ENCODE data around the gene FOSL2.

FOSL2 gene

DNA sequence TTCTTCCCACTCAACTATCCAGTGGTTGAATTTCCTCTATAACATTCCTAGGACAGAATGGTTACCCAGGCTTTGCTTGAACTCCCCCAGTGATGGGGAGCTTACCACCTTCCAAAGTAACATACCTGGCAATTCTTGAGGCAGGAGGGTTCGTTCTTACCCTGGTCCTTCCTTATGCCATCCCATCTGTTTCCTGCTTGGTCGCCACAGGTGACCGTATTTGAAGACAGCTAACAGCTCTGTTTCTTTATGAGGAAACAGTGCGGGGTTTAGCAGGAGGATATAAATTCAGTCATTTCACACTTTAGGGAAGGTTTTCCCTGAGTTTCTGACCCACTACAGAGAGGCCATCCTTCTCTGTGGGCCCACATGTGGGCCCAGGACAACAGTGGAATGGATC is 42.6 kb downstream of the FOSL2 start:
- DNase-seq, result no peak

DNA sequence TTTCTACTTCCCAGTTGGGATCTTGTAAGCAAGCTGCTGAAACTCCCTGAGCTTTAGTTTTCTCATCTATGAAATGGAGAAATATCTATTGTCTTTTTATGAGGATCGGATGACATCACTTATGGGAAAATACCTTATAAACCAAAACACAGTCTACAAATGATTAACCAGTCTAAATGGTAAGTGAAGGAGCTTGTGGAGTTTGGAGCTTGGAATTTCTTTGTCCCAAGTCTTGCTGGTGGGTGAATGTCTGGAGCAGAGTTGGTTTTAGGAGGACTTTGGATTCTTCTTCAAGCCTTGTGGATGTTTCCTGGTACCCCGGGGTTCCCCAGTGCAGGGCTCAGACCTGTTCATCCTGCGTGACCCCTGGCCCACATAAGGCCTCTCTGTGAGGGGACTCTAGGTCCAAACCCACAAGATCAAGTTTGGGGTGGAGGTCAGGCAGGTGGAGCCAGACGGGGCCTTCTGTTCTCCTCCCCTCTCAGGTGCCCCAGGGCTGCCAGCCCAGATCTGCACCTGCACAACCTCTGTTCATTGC is 43.2 kb downstream of the FOSL2 start:
- DNase-seq, result no peak

DNA sequence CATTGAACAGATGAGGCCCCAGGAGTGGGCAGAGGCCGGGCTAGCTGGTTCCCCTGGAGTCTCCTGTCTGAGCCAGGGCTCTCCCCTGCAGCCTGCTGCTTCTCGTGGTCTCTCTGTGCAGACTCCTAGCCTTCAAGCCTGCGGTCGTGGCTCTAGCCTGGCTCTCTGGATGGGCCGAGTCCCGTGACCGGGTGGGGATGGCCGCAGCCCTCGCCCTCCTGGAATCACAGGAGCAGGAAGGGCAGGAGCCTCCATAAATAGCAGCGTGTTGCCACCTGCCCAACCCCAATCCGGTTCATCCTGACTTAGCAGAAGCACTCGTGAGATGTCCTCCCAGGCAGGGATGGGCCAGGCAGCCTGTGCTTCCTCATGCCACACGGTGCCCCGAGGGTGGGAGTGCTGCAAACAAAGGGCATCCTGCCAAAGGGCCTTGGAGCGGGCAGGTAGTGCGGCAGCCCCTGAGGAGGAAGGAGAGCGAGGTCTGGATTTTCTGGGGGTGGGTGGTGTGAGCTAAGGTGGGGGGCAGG is 43.9 kb downstream of the FOSL2 start:
- no peak for DNase-seq

DNA sequence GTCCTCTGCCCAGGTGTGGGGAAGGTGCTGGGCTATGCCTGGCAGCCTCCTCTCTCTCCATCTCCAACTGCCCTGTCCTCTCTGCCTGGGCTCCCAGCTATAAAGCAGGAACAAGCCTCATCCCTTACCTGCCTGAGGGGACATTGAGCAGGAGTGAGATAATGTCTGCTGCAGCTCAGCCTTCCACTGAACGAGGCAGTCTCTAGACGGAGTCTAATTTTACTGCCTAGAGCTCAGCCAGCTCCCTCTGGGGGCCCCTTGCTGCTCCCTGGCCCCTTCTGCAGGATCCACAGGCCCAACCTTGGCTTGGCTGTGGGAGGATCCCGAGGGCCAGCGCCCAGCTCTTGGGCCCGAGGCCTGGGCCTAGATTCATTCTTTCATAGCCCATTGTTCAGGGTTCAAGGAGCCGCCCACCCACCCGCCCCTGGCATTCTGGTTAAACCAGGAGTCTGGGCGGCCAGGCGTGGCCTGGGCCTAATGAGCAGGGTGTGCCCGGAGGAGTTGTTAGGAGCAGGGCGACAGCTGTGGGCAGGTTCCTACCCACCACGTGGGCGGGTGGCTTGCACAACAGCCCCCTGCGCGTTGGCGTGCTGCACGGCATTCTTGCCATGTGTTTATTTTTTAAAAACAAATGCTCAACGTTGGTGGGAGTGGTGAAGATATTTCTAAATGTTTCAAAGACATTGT is 44.6 kb downstream of the FOSL2 start:
- DNase-seq, result no peak

DNA sequence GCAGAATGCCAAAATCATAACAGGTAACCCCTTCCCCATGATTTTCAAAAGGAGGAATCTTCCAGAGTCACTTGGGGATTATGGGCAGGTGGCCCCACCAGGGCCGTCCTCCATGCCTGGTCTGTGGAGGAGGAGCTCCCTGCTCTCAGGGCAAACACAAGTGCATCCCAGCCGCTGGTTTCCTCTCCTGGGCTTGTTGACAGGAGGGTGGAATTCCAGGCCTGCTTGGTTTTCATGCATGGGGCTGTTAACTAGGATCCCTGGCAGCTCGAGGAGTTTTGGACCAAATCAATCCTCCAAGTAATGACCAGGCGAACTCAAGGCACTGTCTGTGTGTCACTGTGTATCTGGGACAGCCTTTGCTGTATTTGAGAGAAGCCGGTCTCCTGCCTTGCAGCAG is 45.3 kb downstream of the FOSL2 start:
- DNase-seq, result no peak

DNA sequence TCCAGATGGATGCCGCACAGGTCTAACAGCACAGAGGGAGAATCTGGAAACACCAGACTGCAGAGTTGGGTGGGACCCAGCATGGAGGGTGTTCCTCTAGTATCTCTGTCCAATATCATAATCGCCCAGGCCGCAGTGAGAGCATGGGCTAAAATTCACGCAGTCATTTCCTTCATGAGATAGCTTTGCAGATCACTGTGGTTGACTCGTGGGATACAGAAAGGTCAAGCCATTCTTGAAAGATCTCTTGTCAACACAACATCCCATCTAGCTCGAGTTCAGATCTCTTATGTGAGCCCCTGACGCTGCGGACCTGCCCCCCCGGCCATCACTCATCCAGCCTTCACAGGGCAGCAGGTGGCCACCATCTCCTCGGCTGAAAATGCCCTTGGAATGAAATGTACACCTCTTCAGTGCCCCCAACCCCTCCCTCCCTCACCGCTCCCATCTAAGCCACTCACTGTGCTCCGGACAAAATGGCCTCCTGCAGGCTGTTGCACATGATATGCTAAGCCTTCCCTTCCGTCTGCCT is 45.9 kb downstream of the FOSL2 start:
- no peak for DNase-seq

DNA sequence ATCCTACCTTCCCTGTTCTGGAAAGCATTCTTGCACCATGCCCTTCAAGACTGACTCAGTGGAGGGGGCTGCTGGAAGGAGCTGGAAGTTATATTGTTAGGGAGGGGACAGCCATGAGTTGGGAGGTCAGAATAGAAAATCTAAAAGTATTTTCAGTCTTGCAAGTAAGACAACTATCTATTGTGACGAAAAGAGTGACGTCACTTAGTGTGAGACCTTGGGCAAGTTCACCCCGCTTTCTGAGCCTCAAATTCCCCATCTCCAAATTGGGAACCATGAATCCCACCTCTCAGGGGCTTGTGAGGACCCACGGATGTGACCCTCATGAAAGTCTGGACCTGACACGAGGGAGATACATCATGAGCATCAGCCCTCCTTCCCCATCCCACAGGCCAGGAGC is 46.5 kb downstream of the FOSL2 start:
- no peak for DNase-seq

DNA sequence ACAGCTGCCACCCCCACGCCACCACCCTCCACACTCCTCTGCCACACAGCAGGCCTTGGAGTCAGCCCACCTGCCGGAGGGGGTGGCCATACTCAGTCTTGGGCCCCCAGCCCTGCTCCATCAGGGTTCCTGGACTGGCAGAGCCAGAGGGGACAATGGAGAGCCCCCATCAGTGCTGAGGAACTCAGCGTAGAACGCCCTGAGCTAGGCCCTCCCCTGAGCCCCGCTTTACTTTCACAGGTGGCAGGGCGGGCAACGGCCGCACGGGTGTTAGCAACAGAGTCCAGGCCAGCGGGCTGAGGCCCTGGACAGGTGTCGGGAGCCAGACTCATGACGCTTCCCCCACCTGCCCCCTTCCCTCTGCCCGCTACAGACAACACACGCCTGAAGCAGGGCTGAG is 47.1 kb downstream of the FOSL2 start:
- DNase-seq, result no peak

DNA sequence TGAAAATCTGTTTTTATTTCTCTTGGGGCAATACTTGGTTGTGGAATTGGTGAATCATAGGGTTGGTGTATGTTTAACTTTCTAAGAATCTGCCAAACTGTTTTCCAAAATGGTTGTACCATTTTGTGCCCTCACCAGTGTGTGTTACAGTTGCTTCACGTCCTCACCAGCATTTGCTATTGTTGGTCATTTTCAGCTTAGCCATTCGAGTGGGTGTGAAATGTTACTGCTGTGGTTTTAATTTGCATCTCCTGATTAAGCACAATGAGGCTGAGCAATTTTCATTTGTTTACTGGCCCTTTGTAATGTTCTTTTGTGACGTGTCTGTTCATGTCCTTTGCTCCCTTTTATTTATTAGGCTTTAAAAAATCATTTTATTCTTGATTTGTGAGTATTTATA is 49.7 kb downstream of the FOSL2 start:
- DNase-seq, result no peak

DNA sequence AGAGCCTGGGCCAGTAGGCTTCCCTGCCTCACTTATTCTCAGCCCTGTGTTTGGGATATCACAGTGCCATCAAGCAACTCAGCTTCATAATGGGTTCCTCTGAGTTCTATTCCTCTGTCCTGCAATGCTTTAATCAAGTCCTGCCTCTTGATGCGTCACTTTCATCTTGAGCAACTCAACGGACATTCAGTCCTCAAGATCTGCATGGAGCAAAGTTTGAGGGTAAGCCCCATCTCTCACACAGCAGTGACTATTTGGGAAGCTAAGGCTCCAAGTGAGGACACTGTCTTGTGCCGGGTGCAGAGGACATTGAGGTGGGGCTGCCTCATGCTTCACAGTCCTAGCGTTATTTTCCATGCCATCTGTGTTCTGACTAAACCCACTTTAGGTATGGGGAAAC is 52.3 kb downstream of the FOSL2 start:
- DNase-seq, result no peak

DNA sequence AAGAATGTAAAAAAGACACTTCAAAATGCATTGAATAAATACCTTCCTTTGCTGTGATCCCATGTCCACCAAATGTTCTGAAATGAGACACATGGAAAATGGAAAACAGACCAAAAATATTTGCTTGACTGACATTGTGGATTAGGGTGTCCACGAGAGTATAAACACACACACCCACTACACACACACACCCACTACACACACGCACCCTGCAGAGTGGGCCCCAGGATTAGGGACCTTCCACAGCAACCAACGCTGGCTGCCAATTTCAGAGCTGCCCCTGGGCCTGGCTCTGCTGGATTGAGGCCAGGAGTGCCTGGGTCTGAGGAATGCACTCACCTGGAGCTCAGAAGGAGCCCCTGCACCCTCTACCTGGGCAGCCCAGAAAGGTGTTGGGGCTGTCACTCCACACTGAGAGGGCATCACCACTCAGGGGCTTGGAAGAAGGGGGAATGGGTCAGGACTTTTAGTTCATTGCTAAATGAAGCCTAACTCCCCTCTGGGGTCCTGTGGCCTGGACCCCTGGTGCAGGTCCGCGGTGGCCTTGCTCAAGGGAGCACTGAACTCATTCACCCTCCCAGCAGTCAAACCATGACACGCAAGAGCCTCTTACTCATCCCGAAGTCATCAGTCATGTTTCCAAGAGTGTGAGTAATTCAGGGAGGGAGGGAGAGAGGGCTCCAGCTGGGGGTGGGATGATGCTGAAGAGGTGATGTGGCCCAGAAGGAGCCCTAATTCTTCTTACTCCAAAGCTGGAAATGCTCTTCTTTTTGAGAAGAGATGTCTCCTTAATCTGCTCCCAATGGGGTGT is 53.0 kb downstream of the FOSL2 start:
- DNase-seq, result no peak

DNA sequence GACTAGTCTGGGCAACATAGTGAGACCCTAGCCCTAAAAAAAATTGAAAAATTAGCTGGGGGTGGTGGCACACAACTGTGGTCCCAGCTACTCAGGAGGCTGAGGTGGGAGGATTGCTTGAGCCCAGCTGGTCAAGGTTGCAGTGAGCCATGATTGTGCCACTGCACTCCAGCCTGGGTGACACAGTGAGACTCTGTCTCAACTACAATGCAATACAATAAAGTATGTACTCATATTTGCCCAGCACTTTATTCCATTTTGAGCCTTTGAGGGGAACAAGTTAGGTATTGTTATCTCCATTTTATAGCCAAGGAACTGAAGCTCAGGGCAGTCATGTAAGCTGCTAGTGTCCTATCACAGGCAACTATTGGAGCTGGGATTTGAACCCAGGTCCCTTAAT is 53.9 kb downstream of the FOSL2 start:
- no peak for DNase-seq

DNA sequence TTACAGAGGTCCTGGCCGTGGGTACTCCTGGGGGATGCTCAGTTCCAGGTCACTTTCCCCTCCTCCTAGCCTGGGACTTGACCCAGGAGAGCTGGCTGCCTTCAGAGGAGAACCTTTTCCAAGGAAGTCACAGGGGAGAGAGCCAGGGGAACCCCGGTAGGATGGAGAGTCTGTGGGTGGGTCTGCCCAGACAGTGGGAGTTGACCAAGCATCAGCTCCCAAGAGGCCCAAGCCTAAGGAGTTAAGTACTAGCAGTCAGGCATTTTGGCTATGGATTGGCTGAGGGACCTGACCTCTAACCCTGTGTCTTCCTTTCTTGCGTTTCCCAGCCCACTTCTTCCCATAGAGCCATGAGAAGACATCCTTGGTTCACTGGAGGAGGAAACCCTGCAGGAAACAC is 54.4 kb downstream of the FOSL2 start:
- DNase-seq, result no peak

DNA sequence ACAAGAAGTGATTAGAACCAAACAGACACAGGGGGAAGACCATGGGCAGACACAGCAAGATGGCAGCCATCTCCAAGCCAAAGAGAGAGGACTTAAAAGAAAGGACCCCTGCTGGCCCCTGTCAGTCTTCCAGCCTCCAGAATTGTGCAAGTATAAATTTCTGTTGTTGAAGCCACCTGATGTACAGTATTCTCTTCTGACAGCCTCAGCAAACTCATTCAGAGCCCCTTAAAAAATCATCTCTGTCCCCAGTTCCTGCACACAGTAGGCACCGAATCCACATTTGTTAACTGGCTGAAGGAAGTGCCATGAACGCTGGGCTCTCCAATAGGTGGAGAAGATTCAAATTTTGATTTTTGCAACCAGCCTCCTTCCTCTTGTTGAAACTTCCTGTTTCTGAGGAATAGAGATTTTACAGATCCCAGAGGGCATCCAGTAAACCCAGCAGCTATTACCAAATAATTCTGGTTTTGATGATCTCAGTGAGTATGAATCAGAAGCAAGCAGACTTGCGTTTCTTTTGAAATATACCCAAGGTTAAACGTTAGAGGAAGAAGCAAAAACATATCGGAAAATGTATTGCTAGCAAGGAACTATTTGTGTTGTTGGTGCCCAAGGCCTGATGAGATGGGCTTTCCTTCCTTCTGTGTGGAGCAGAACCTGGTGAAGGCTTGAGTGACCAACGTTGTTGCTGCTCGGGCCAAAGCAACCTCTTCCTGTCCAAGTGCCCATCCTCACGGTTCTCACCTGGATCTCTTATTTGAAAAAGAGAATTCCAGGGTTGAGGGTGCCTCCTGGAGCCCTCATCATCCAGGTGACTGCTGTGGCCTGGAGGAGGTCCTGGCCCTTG is 55.5 kb downstream of the FOSL2 start:
- no peak for DNase-seq

DNA sequence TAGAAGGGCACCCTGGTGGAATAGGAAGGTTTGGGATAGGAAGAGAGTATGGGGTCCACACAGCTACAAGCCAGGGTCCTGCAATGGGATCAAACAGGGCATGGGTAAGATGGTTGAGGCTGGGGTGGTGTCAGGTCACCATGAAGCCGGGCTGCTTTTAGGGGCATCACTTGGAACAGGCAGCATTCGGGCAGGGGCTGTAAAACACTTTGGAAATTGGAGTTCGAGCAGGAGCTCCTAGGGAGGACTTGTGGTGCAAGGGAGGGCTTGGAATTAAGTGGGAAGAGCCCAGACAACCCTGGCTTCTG is 56.1 kb downstream of the FOSL2 start:
- DNase-seq, result no peak

DNA sequence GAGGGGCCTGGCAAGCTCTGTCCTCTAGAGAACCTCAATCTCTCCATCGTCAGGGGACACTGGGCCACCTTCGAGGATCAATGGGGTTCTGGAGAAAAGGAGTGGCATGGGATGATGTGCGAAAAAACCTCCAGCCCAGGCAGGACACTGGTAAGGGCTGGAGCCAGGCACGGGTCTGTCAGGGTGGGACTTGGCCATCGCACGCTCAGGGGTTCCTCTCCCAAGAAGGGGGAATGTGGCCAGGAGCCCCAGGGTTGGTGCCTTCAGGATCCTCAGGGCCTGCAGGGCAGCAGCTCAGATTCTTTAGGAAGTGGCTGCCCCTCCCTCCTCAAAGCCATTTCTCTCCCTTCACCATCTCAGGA is 56.4 kb downstream of the FOSL2 start:
- DNase-seq, result no peak

DNA sequence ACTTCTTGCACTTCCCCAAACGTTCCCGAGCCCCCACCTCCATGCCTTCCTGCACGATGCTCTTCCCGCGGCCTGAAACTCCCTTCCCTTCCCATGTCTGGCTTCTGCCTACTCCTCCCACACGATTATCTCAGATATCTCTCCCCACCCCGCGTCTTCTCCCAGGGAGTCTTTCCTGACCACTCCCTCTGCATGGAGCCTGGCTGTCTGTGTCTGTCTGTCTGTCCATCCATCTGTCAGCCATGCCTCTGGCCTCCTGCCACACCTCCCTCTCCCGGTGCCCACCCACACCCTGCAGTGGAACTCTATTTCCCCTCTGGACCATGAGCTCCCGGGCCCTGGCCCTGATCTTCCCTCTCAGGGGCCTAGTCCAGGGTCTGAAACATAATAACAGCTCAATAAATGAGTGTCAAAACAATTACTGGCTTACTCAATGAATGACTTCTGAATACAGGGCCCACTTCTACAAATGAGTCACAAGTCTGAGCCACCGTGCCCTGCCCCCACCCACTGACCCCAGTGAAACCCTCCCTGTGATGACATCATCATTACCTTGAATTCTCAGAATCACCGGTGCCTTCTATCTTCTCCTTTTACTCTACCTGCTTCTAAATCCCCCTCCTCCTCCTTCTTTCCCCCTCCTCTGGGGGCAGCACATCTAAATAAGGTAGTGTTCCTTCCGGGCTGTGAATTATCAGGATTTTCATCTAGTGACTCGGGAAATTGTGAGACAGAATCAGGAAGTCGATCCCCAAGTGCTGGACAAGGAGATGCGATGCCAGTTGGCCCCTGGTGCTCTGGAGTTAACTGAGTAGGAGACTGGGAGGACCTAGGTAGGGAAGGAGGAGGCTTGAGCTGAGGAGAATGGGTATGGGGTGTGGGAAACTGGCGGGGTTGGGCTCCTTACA is 57.1 kb downstream of the FOSL2 start:
- DNase-seq, result no peak

DNA sequence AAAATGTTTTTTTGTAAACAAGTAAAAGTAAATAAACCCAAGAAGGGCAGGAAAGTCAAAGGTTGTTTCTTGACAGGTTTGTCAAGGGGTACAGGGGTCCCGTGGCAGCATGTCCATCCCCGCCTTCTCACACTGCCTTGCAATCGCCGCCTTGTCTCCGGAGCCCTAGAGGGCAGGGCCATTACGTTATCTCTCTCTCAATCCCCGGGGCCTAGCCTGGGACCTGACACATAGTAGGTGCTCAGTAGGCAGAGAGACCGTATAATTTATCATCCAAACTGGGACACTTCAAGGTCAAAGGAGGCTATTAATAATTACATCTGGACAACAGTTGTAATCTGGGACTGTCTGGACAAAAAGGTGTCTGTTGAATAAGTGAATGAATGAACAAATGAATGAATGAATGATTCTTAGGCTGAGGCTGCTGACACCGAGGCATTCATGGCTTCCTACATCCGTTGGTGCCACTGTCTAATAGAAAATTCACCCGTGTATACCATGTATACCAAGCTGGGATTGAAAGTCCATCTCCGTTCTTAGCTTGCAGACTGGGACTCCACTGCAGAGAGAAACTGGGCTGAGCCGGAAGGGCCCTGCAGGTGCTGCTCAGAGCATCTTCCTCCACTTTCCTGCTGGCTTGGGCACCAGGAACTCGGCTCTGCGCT is 58.4 kb downstream of the FOSL2 start:
- DNase-seq, result no peak

DNA sequence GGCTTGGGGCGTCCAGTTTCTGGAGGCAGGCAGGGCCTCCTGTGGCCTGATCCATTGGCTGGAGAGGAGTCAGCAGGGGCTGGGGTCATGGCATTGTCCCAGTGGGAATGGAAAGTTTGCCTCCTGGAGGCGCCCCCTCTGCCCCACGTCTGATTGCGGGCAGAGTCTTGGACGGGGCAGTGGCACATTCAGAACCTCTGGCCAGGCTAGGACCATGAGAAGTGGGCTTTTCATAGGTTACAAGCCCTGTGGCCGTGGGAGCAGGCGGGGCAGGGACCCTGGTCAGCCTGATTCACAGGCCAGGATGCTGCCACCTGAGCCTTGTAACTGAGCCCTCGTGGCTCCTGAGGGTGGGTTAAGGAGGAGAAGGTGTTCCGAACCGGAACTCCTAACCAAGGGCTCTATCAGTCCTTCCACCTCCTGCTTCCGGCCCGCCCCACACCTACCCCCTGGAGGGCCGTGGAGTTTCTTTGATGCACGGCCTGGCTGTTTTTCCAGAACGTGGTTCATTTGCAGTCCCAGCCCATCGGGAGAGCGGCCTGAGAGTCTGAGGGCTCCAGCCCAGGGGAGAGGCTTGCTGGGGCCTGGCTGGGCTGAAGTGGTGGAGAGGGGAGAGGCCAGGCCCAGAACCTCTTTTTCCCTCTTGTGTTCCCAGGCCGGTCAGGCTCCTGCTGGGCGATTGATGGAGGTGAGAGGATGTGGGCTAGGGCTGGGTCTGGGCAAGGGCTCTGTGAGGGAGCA is 59.3 kb downstream of the FOSL2 start:
- no peak for DNase-seq

DNA sequence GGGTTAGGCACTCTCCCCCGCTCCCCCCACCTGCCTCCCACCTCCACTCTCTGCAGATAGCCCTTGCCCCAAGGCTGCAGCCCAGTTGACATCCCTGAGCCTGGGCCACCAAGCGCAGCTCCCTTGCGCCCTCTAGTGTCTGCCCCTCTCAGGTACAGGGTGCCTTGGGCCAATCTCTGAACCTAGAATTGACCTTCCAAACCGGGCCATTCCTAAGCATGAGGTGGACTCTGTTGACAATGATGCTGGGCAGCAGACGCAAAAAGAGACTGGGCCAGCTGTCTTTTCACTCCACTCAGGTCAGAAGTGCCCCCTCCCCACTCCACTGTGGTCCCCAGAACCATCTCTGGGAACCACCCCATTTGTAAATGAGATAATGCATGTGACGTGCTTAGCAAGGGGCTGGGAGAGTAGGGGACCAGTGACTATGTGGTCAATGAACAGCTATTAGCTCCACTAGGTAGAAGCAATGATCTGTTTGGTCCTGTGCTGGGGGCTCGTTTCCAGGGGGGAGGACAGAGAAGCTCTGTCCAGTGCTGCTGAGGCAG is 60.0 kb downstream of the FOSL2 start:
- DNase-seq, result peak; percentile 83

All from T-helper 9 cell (primary cell).